WERI-Rb-1 (cell line): Measurements from ENCODE around the gene DDX54.
A peak's percentile ranks its signal among the peaks of the same experiment; 100 is the strongest.

Experiments
- DNase-seq: peaks from one replicate; pipeline ENCODE4 v3.0.0-alpha.2; 2020
- H3K27ac ChIP-seq: fragments of 250-450 bp; sonication (Bioruptor Pico); 2 replicates; pipeline ENCODE4 v1.5.1; 2020; ENCODE audit warnings: mild to moderate bottlenecking, moderate library complexity
- H3K27me3 ChIP-seq: fragments of 250-450 bp; sonication (Bioruptor Pico); 2 replicates; pipeline ENCODE4 v1.5.1; 2021; ENCODE audit warnings: mild to moderate bottlenecking, low read depth, moderate library complexity; ENCODE audit not compliant: insufficient read depth, severe bottlenecking
- H3K36me3 ChIP-seq: fragments of 250-450 bp; sonication (Bioruptor Pico); 2 replicates; pipeline ENCODE4 v1.5.1; 2020; ENCODE audit warnings: mild to moderate bottlenecking, moderate library complexity
- H3K4me3 ChIP-seq: 2 replicates; pipeline ENCODE4 v1.5.1; 2011; ENCODE audit warnings: low read depth, mild to moderate bottlenecking, control low read depth, low read length
- H3K9me3 ChIP-seq: fragments of 250-450 bp; sonication (Bioruptor Pico); 2 replicates; pipeline ENCODE4 v1.5.1; 2021; ENCODE audit warnings: mild to moderate bottlenecking, moderate library complexity; ENCODE audit not compliant: severe bottlenecking
- CTCF ChIP-seq: IDR thresholded peaks from 2 replicates; pipeline ENCODE4 v1.5.1; 2011; ENCODE audit warnings: low read depth, mild to moderate bottlenecking, control low read depth, inconsistent platforms, low read length

The DDX54 gene

GRCh38 chr12:113189361-113189760 lies 4.1 kb upstream of the DDX54 start:
- Histone ChIP-seq H3K36me3 (peaks cover 37% of the 10 kb centered on the region), H3K4me3 (no peak overlapping the region), H3K9me3 (no peaks in the 10 kb centered on the region), H3K27ac (no peak overlapping the region), H3K27me3 (no peaks in the 10 kb centered on the region)
- no peak for DNase-seq
- TF ChIP-seq CTCF, result no peak

- no peak overlapping the region for H3K27ac ChIP-seq
- TF ChIP-seq CTCF, result no peak
- H3K36me3 ChIP-seq, result peaks cover 44% of the 10 kb centered on the region
- no peak for DNase-seq
- no peak overlapping the region for H3K4me3 ChIP-seq
- H3K27me3 ChIP-seq, result no peaks in the 10 kb centered on the region
- no peaks in the 10 kb centered on the region for H3K9me3 ChIP-seq
Measured at GRCh38 chr12:113186666-113187325, 1.5 kb upstream of the DDX54 start.

- Histone ChIP-seq H3K36me3 (peaks cover 38% of the 10 kb centered on the region), H3K27ac (peak overlapping the region; percentile 93; the same call in 1 of the 2 replicates), H3K4me3 (peak overlapping the region; percentile 96), H3K9me3 (no peaks in the 10 kb centered on the region), H3K27me3 (no peaks in the 10 kb centered on the region)
- no peak for TF ChIP-seq CTCF
- DNase-seq, result no peak
Measured at GRCh38 chr12:113186033-113186365, 721 bp upstream of the DDX54 start.

GRCh38 chr12:113184900-113185179 lies 438 bp downstream of the DDX54 start:
- peak; percentile 85 for DNase-seq
- H3K4me3 ChIP-seq, result peak overlapping the region; percentile 96
- peak overlapping the region; percentile 93 for H3K27ac ChIP-seq
- no peaks in the 10 kb centered on the region for H3K9me3 ChIP-seq
- no peak for TF ChIP-seq CTCF
- H3K36me3 ChIP-seq, result peaks cover 44% of the 10 kb centered on the region
- H3K27me3 ChIP-seq, result no peaks in the 10 kb centered on the region

- DNase-seq, result no peak
- H3K9me3 ChIP-seq, result no peaks in the 10 kb centered on the region
- TF ChIP-seq CTCF, result no peak
- no peak overlapping the region for H3K27ac ChIP-seq
- H3K4me3 ChIP-seq, result peak overlapping the region; percentile 96
- no peaks in the 10 kb centered on the region for H3K27me3 ChIP-seq
- H3K36me3 ChIP-seq, result peaks cover 48% of the 10 kb centered on the region
Measured at GRCh38 chr12:113184098-113184899, 979 bp downstream of the DDX54 start.
